ENCODE results near the gene LTF.

LTF gene

DNA sequence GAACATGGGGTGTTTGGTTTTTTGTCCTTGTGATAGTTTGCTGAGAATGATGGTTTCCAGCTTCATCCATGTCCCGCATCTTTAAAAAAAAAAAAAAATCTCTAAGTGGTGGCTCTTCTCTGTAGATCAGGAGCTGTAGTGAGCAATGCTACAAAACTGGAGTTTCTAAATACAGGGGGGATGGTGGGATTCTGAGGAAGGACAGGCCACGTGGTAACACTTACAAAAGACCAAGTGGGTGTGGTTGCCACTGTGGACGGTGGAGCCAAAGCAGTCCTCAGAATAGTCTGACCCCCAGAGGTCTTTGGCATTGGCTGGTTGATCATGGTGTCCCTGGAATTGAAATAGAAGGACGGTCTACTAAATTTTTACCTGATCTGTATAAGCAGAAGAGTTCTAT is 50.0 kb downstream of the LTF start:
- no peak for TF ChIP-seq CTCF (IDR thresholded peaks at IDR 0.05; ENCODE audit: low read depth, low read length)
- H3K4me3 ChIP-seq (ENCODE audit: low read depth, low read length), result no peak overlapping the region

DNA sequence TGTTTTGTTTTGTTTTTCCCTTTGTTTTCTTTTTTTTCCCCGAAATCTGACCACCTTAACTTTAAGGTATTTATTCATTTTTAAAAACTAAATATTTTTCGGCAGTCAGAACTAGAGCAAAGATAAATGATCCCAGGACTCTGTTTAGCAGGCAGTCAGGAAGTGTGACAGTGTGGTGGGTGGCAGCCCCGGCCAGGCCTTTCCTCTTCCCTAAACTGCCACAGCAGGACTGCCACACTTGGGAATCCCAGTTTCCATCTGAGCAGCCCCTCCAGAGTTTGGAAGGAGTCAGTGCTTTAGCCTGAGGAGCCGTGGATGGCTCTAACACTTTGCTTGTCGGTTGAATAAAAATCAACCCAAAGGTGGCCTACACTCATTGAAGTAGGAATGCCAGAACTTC is 50.8 kb downstream of the LTF start:
- no peak for TF ChIP-seq CTCF (IDR thresholded peaks at IDR 0.05; ENCODE audit: low read depth, low read length)
- H3K4me3 ChIP-seq (ENCODE audit: low read depth, low read length), result no peak overlapping the region

GRCh38 chr3:46412786-46413298 is 51.9 kb downstream of the LTF start:
- no peak for TF ChIP-seq CTCF (IDR thresholded peaks at IDR 0.05; ENCODE audit: low read depth, low read length)
- H3K4me3 ChIP-seq (ENCODE audit: low read depth, low read length), result no peak overlapping the region

DNA sequence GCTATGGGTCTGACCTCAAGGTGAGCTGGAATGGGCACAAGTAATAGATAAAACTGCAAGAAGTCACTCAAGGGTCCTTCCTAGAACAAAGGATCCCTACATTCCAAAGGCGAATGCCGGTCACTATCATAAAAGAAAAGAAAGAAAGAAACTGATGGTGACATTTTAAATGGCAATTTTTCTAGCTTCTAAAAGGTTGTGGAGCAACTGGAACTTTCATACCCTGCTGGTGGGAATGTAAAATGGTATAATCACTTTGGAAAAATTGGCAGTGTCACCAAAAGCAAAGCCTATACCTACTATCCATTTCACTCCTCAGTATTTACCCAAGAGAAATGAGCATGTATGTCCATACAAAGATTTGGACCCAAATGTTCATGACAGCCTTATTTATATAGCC is 53.4 kb downstream of the LTF start:
- no peak overlapping the region for H3K4me3 ChIP-seq (ENCODE audit: low read depth, low read length)
- no peak for TF ChIP-seq CTCF (IDR thresholded peaks at IDR 0.05; ENCODE audit: low read depth, low read length)

- no peak for TF ChIP-seq CTCF (IDR thresholded peaks at IDR 0.05; ENCODE audit: low read depth, low read length)
- H3K4me3 ChIP-seq (ENCODE audit: low read depth, low read length), result no peak overlapping the region
These were observed 54.0 kb downstream of the LTF start for GRCh38 chr3:46410669-46411068.

DNA sequence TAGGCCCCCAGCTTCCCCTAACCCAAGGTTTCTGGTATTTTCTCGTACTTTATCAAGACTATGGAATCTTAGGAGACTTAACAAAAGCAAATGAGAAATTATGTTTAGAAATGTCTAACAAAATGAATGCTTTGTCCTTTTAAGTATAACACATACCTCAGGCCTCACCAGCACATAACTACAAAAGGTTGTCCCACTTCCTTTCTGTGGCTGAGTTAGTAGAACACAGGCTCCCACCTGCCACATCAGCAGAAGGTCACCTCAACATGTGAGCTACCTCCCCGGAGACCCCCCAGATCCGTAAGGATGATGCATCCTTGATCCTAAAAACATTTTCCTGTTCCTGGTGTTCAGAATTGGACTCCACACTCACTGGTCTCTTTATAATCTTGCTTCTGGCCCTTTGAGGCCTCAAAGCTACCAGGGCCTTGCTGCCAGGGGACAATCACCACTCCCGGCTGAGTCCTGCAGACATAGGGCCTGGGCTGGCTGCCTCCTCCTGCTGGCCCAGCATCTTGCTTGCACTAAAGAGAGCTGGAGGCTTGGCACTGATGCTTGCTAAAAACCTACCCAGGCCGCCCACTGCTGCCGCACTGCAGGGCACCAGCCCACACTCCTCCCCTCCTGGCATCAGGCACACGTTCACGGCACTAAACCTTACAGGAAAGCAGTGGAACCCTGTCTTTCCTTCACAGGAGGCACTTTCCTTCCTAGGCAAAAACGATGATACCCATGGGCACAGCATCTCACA is 54.8 kb downstream of the LTF start:
- H3K4me3 ChIP-seq (ENCODE audit: low read depth, low read length), result no peak overlapping the region
- no peak for TF ChIP-seq CTCF (IDR thresholded peaks at IDR 0.05; ENCODE audit: low read depth, low read length)

DNA sequence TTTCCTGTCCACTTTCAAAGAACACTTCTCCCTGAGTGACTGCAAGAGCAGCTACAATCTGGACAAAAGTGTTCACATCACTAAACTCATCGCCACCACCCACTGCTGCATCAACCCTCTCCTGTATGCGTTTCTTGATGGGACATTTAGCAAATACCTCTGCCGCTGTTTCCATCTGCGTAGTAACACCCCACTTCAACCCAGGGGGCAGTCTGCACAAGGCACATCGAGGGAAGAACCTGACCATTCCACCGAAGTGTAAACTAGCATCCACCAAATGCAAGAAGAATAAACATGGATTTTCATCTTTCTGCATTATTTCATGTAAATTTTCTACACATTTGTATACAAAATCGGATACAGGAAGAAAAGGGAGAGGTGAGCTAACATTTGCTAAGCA is 55.9 kb downstream of the LTF start:
- no peak for TF ChIP-seq CTCF (IDR thresholded peaks at IDR 0.05; ENCODE audit: low read depth, low read length)
- no peak overlapping the region for H3K4me3 ChIP-seq (ENCODE audit: low read depth, low read length)

Measured in WI38 (cell line).